Limb (tissue), 2 donors: Measurements from ENCODE around the gene NTN5.

Experiments
- DNase-seq, 2 donors: peaks; one replicate each; pipeline ENCODE4 v3.0.0-alpha.2; 2016; ENCODE audit errors: extremely low spot score in 2 of 2

Gene NTN5

DNA sequence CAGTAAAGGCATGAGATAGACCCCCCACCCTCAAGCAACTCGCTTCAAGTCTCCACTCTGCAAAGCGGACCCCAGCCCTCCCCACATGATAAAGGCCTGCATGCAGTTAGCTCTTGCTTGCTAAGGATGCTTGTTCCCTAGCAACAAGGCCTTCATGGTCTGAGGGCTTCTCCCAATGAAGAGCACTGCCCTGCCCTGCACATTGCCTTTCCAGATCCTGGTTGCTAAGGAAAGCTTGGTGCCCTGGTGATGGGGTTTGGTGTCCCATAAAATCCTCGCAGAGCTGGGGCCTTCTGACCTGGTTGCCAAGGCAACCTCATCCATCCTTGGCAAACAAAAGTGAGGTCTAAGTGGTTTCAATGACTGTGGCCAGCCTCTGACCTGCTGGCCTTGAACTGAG, 41.6 kb downstream of the NTN5 start:
- peak in 1 of 2 donors; percentile 43 for DNase-seq

DNA sequence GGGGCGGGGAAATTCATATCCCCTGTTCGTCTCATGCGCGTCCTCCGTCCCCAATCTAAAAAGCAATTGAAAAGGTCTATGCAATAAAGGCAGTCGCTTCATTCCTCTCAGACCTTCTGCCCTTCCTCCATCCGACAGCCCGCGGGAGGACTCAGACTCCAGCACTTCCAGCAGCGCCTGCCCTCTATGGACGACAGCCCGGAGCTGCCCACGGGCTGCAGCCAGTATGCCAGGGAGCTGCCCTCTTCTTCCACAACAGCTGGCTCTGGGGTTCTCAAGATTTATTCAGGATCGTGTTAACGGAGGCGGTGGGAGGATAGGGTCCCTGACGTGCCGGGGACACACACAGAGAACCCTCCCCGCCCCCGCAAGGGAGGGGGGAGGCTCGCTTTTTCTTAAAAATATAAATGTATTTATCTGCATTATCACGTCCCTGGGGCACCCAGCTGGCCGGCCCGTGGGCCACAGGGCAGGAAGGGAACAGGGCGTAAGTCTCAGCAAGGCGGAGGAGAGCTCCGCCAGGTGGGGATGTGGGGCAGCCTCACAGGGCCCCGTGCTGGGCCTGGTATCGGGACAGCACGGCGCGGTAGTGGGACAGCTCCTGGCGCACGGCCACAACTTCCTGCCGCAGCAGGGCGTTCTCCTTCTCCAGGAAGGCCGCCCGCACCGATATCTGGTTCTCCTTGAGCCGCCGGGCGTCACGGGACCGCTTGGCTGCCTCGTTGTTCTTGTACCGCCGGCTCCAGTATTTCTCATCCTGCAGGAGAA, 42.3 kb downstream of the NTN5 start:
- DNase-seq = peak in 1 of 2 donors; percentile 72

DNA sequence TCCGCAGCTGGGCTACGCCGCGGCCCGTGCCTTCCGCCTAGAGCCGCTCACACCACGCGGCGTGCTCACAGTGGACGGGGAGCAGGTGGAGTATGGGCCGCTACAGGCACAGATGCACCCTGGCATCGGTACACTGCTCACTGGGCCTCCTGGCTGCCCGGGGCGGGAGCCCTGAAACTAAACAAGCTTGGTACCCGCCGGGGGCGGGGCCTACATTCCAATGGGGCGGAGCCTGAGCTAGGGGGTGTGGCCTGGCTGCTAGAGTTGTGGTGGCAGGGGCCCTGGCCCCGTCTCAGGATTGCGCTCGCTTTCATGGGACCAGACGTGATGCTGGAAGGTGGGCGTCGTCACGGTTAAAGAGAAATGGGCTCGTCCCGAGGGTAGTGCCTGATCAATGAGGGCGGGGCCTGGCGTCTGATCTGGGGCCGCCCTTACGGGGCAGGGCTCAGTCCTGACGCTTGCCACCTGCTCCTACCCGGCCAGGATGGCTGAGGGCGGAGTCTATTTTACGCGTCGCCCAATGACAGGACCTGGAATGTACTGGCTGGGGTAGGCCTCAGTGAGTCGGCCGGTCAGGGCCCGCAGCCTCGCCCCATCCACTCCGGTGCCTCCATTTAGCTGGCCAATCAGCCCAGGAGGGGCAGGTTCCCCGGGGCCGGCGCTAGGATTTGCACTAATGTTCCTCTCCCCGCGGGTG, 43.1 kb downstream of the NTN5 start:
- peak in 1 of 2 donors; percentile 72 for DNase-seq

DNA sequence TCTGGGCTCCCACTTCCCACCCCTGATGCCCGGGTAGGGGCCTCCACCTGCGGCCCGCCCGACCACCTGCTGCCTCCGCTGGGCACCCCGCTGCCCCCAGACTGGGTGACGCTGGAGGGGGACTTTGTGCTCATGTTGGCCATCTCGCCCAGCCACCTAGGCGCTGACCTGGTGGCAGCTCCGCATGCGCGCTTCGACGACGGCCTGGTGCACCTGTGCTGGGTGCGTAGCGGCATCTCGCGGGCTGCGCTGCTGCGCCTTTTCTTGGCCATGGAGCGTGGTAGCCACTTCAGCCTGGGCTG, 43.6 kb downstream of the NTN5 start:
- DNase-seq = peak in 1 of 2 donors; percentile 34

DNA sequence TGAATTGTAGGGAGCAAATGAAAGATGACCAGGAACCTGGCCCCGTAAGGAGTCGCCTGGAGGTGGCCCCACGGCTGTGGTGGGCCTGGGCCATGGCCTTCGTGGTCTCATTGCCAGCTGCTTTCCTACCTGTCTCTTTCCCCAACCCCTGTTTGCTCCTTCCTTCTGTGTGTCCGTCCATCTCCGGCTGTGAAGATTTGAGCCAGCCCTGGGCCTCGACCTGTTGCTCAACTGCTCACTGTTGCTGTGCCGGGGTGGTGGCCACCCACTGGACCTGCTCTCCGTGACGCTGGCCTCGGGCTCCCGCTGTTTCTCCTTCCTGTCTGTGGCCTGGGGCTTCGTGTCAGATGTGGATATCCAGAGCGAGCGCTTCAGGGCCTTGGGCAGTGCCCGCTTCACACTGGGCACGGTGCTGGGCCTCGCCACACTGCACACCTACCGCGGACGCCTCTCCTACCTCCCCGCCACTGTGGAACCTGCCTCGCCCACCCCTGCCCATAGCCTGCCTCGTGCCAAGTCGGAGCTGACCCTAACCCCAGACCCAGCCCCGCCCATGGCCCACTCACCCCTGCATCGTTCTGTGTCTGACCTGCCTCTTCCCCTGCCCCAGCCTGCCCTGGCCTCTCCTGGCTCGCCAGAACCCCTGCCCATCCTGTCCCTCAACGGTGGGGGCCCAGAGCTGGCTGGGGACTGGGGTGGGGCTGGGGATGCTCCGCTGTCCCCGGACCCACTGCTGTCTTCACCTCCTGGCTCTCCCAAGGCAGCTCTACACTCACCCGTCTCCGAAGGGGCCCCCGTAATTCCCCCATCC, 44.1 kb downstream of the NTN5 start:
- peak in 1 of 2 donors; percentile 52 for DNase-seq

DNA sequence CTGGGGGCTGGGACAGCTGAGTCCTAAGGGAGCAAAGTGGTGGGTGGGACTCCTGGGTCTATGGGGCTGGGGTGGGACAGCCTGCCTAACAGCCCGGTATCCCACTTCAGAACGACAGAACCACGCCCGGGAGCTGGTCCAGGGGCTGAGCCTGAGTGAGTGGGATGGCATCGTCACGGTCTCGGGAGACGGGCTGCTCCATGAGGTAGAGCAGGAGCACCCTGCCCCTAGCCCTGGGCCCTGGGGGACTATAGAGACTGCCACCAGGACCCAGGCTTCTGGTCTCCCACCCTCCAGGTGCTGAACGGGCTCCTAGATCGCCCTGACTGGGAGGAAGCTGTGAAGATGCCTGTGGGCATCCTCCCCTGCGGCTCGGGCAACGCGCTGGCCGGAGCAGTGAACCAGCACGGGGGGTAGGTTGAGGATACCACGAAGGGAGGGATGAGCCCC, 44.9 kb downstream of the NTN5 start:
- peak in 1 of 2 donors; percentile 34 for DNase-seq

DNA sequence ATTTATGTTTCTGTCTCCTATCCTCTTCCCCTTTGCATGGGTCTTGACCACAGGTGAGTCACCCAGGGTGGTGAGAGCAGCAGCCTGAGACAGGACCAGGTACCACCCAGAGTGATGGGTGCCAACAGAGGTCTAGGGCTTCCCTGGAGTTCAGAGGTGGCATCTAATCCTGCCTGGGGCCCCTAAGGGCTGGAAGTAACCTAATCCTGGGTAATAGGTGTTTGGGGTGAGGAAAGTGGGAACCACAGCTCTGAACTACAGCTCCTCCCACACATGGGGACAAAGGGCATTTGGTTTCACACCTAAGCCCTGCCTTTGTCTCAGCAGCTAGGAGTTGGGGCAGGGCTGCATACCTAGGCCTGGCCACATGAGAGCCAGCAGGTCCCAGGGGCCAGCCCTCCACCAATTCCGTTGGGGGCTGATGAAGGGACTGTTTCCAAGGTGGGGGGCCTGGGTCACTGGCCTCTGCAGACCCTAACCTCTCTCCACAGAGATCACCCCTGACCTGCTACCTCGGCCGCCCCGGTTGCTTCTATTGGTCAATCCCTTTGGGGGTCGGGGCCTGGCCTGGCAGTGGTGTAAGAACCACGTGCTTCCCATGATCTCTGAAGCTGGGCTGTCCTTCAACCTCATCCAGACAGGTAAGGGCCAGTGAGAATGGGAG, 45.5 kb downstream of the NTN5 start:
- no peak for DNase-seq

DNA sequence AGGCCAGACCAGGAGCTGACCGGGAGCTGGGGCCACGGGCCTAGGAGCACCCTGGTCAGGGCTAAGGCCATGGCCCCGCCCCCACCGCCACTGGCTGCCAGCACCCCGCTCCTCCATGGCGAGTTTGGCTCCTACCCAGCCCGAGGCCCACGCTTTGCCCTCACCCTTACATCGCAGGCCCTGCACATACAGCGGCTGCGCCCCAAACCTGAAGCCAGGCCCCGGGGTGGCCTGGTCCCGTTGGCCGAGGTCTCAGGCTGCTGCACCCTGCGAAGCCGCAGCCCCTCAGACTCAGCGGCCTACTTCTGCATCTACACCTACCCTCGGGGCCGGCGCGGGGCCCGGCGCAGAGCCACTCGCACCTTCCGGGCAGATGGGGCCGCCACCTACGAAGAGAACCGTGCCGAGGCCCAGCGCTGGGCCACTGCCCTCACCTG, 46.9 kb downstream of the NTN5 start:
- DNase-seq = peak in 1 of 2 donors; percentile 34

DNA sequence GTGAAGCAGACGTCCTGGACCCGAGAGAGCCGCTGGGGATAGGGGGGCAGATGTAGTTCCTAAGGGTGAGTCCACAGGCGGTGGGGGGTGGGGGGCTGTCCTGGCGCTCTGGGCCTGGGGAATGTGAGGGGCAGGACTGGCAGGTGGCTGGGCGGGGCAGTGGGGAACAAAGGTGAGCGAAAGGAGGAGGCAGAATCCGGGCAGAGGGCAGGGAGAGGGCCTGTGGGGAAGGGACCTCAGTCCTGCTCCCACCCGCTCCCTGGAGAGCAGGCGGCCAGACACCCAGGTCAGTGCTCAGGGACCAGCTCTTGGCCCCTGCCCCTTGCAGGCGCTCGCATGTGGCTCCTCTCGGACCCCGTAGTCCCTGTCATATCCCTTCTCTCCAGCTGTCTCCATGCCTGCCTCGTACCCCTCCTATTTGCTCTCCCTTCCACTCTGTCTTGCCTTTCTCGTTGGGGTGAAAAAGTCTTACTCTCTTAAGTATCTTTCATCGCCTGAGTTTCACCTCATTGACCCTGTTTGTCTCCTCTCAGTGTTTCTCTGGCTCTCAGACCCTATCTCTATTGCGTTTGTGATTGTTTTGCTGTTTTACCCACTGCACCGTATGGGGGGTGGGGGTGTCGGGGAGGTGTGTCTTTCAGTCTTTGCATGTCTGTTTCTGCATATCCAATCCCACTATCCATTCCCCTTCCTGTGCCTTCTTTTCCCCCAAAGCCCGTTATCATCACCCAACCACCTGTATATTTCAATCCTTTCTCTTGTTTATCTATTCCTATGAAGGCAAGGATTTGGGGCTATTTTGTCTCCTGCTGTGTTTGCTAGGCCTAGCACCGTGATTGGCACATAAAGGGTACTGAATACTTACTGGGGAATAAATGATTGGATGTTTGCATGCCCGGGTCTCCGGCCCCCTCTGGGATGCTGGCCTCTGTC, 47.8 kb downstream of the NTN5 start:
- no peak for DNase-seq

DNA sequence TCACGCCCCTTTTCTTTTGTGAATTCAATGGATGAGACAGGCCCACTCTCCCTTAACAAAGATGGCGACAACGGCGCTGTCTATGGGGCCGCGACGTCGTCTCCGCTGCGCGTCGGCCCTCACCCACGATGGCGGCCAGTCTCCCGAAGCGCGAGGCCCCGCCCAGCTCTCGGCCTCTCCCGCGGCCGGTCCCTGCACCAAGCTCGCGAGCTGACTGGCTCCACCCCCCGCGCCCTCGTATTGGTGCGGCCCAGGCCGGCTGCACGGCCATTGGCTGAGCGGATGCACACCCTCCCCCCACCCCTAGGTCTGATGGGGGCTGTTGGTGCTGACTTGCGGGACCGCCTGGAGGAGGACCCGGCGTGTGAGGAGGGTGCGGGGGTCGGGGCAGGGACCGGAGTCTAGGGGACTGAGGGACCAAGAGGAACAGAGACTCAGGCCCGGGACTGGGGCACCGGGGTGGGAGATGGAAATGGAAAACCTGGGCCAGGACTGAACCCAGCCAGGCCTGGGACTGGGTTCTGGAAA, 48.7 kb downstream of the NTN5 start:
- peak; percentile 98 to 99 for DNase-seq

DNA sequence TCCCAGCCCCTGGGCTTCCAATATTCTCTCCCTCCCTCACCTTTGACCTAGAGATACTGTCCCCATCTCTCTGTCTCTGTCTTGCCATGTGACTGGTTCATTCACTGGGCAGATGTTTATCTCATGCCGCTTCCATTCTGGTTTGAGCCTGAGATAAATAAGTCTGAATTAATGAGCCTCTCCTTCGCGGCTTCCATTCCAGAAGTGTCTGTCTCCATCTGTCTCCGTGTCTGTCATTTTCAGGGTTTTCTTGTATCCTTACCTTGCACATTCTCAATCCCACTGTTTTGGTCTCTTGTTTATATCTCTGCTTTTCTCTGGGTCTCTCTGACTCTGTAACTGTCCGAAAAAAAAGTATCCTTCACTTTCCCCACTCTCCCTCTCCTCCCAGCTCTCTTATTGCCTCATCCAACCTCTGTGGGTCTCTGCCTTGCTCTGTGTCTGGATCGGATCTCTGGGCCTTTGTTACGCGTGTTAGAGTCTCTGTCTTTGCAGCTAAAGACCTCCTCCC, 49.2 kb downstream of the NTN5 start:
- DNase-seq = peak in 1 of 2 donors; percentile 31

DNA sequence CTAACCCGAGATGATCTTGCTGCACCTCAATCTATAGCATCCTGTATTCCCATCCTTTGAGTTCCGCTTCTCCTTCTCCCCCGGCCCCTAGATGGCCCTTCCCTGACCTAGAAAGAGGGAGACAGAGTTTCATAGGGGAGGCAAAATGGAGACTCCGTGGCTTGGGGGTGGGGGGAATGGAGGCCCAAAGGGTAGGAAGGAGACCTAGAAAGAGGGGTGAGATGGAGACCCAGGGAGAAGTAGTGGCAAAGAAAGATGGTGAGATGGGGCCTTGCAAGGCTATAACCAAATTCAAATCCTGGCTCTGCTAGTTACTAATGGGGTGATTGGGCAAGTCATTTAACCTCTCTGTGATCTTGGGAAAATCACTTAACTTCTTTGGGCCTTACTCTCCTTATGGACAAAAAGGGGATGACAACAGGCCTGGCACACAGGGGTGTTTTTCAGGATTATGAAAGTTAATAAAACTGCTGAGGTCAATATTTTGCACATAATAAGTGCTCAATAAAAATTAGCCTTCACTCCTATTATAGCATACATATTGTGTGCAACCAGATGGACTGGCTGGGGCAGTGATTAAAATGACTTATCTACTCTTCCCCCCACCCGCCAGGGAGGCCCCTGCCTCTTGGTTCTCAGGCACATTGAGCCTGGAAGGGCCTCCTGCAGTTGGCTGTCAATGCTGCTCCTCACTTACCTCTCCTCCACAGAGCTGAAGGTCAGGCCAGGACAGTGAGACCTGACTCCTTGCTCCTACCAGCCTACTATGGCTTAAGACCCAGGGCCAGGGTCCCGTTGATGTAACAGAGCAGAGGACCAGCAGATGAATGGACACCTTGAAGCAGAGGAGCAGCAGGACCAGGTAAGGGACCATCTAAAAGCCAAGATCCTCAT, 52.9 kb downstream of the NTN5 start:
- peak in 1 of 2 donors; percentile 31 for DNase-seq

DNA sequence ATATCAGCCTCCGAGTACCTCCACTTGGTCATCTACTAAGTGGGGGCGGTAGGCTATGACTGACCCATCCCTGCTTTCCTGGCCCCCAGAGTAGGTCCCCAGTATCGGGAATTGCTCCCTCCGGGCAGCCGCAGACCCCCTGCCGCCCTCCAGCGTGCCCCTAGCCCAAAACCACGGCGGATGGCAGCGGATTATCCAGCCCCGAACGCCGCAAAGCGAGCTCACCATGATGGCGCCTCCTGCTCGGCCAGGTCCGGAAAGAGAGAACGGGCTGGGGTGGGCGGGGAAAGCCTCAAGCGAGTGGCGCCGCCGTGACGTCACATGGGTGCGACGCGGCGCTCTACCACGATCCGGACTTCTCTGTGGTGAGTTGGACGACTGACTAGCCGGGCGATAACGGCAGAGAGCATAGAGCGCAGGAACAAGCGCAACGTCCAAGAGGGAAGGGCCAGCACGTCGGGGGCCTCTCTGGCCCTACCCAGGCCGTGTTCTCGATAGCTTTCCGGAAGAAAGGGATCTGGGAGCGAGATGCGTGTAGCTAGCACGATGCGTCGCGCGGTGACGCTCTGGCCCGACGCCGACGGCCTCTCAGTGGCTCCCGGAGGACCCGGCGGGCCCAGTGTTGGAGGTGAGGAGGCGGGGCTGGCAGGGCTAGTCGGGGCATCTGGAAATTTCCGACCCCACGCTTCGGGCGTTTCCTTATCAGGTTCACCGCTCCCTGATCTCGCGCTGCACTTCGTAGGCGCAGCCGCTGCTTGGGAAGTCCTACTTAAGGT, 53.7 kb downstream of the NTN5 start, which contains the start of the genes RPL18 and SPHK2:
Gene RPL18, minus strand, starts transcription at position 263 of the 776 bp plus-strand sequence. Its CDS starts 35 bp downstream, at position 228.
Gene SPHK2, plus strand, starts transcription at position 591 of the 776 bp plus-strand sequence. CDS start 1,009 bp downstream, outside the sequence.
- DNase-seq = peak; percentile 99 to 100

DNA sequence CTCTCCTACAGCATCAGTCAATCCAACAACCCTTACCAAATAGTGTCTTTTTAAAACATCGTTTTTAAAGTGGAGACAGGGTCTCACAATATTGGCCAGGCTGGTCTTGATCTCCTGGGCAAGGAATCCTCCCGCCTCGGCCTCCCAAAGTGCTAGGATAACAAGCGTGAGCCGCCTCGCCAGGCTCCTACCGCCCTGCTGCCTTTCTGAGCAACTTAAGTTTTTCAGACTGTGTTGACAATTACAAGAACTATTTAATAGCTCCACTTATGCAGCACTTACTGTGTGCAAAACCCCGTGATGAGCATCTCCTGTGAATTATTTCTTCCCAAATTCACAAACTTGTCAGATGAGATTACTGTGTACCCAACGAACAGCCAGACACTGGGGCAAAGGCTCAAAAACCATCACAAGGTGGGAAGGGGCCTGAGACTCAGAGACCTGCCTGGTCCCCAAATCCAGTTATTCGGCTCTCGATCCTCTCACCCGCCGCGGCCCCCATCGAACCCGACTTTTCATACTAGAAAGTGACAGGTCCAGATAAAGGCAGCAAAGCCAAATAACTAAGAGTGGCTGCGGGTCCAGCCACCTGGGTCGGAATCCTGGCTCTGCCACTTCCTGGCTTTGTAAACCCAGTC, 54.4 kb downstream of the NTN5 start:
- peak in 1 of 2 donors; percentile 34 for DNase-seq

DNA sequence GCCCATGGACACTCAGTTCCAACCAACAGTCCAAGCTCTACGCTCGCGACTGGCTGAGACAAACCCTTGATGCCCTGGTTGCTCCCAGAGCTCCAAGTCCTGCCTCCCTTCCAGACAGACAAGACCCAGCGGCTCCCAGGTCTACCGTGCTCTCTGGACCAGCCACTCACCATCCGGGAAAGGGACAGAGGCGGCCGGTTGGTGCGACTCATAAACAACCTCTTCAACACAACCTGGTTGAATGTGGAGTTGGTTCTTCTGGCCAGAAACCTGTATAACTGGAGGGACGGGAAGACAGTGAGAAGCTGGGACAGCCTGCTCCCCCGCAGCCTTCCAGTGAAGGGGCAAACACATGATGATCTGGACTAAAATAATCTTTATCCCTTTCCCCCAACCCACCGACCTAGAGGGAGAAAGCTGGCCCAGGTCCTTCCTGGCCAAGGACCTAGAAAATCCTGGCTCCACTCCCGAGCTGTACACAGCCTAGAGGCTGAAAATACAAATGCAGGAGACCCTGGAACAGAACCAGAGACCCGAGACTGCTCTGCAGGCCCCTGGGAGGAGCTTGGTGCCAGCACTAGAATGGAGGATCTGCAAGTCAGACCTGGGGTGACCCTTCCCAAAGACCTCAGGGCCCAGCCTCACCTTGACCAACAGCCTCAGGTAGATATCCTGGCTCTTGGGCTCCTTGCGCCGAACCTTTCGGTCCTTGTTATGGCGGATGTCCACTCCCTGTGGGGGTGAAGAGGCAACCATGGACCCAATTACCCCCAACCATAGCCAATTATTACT, 55.5 kb downstream of the NTN5 start:
- peak in 1 of 2 donors; percentile 33 for DNase-seq

DNA sequence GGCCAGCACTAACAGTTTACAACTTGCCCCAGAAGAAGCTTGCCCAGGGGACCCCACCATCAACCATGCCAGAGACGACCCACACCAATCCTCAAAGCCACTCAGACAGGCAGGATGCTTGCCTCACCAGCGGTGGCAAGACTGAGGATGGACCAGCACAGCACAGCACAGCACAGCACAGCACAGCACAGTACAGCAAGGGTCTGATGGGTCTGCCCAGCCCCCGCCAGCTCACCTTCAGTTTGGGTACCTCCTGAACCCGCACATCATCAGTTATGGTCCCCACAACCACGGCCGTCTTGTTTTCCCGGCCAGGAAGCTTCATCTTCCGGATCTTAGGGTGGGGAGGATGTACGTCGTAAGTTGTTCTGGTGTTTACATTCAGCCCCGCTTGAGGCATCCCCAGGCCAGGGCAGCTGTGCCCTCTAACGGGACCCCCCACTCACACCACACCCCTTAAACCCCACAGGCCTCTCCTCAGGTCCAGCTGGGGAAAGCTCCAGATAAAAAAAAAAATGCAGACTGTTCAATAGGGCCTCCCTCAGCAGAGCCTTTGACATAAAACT, 56.2 kb downstream of the NTN5 start:
- peak in 1 of 2 donors; percentile 22 for DNase-seq
